Kidney (tissue), 14 donors: ENCODE data around the gene AOPEP. TPM values are rescaled to one million over a fixed set of nuclear protein-coding genes. Genes with fewer than 3 reads are reported as not detected.

Experiments used
- DNase-seq, 5 donors: peaks; one replicate each; pipeline ENCODE4 v3.0.0-alpha.2; 2013 to 2020
- FAIRE-seq: peaks from 2 replicates; lab custom pipeline; 2012; peaks lifted over from hg19 to GRCh38; lab: Jason Lieb, UNC
- H3K27ac ChIP-seq, 2 donors: one replicate each; pipeline ENCODE4 v1.7.0; 2013; ENCODE audit warnings: low read depth in 2 of 2, low read length in 2 of 2, inconsistent platforms in 1 of 2
- H3K27me3 ChIP-seq: one replicate; pipeline ENCODE4 v1.7.1; 2013; ENCODE audit warnings: low read length, inconsistent platforms; ENCODE audit not compliant: control insufficient read depth, insufficient read depth
- H3K36me3 ChIP-seq, 3 donors: one replicate each; pipeline versions ENCODE4 v1.7.0 to v1.7.1; 2013; ENCODE audit warnings: low read length in 3 of 3, control low read depth in 1 of 3, inconsistent platforms in 1 of 3; ENCODE audit not compliant: insufficient read depth in 3 of 3, control insufficient read depth in 2 of 3
- H3K4me1 ChIP-seq, 3 donors: one replicate each; pipeline versions ENCODE4 v1.7.0 to v1.7.1; 2013; ENCODE audit warnings: low read length in 3 of 3, inconsistent platforms in 1 of 3, low read depth in 1 of 3; ENCODE audit not compliant: control insufficient read depth in 2 of 3, insufficient read depth in 2 of 3
- H3K4me3 ChIP-seq, 3 donors: one replicate each; pipeline versions ENCODE4 v1.7.0 to v1.8.1; 2013; ENCODE audit warnings: low read length in 3 of 3, control low read depth in 1 of 3, inconsistent platforms in 1 of 3
- H3K9ac ChIP-seq, 3 donors: one replicate each; pipeline versions ENCODE4 v1.7.0 to v1.7.1; 2013; ENCODE audit warnings: low read length in 3 of 3, control low read depth in 1 of 3, inconsistent platforms in 1 of 3
- H3K9me3 ChIP-seq, 3 donors: one replicate each; pipeline versions ENCODE4 v1.7.0 to v1.7.1; 2013; ENCODE audit warnings: low read length in 3 of 3, control low read depth in 1 of 3, inconsistent platforms in 1 of 3; ENCODE audit not compliant: control insufficient read depth in 2 of 3, insufficient read depth in 1 of 3
- CTCF ChIP-seq: IDR thresholded peaks from 3 replicates; pipeline ENCODE4 v1.5.1; 2012; ENCODE audit warnings: mild to moderate bottlenecking, moderate library complexity, borderline replicate concordance; ENCODE audit not compliant: insufficient read depth; ENCODE audit errors: extremely low read depth
- intact Hi-C: fragments of 100-400 bp; cut with DNase I; formaldehyde crosslinking; loops from one replicate; pipeline ENCODE4 v1.11.1; 2022
- polyA plus RNA-seq: library from polyadenylated mRNA; stranded (reverse); fragments of 350-450 nt; fragmentation: Illumina TruSeq; extraction: RNeasy Lipid Tissue Mini Kit (QIAGEN cat#74804); gene quantifications from one replicate; pipeline ENCODE4 v1.2.3, GENCODE V29; 2014; ENCODE audit warnings: low read depth, low replicate concordance; ENCODE audit not compliant: insufficient read depth
- total RNA-seq: library from RNA; stranded (reverse); fragmentation: NEBNext Ultra II Directional; extraction: Animal tissue kit (Norgen Biotek cat#: 25700); gene quantifications from one replicate; pipeline ENCODE4 v1.2.1, GENCODE V29; 2021
- donor health status: control.
- donor health status: control.
- donor health status: control.
- donor health status: control.
- donor health status: control.
- donor health status: DM: yes; HTN: yes; CAD: no.
- donor health status: Normal renal cell carcinoma (clear cell type).

The AOPEP gene
- total and polyA plus RNA-seq, 2 donors from 2014 or later = 52.2 to 119 TPM

GRCh38 chr9:94785215-94786169, 59.0 kb downstream of the AOPEP start:
- Histone ChIP-seq H3K36me3 (no peaks in the 10 kb centered on the region), H3K4me3 (no peak overlapping the region), H3K9me3 (no peaks in the 10 kb centered on the region), H3K9ac (no peak overlapping the region), H3K27ac (no peak overlapping the region), H3K4me1 (peaks cover 0 to 4% (median 2%) of the 10 kb centered on the region in 3 donors), H3K27me3 (no peaks in the 10 kb centered on the region)
- FAIRE-seq = no peak
- no peak for TF ChIP-seq CTCF
- intact Hi-C loops = loop anchor here (10.0 kb wide), 1 partner anchor 339 kb away; no protein-coding TSS in a partner anchor
- no peak for DNase-seq

- no peak for TF ChIP-seq CTCF
- FAIRE-seq (no peak), DNase-seq (no peak)
- intact Hi-C loops = loop anchor here (10.0 kb wide), 1 partner anchor 338 kb away; no protein-coding TSS in a partner anchor
- H3K27ac ChIP-seq = no peak overlapping the region
- no peak overlapping the region for H3K9ac ChIP-seq
- no peaks in the 10 kb centered on the region for H3K36me3 ChIP-seq
- no peaks in the 10 kb centered on the region for H3K9me3 ChIP-seq
- no peak overlapping the region for H3K4me3 ChIP-seq
- peaks cover 0 to 4% (median 2%) of the 10 kb centered on the region in 3 donors for H3K4me1 ChIP-seq
- H3K27me3 ChIP-seq = no peaks in the 10 kb centered on the region
Observed at GRCh38 chr9:94786586-94786985, 60.1 kb downstream of the AOPEP start.

- Histone ChIP-seq H3K27me3 (no peaks in the 10 kb centered on the region), H3K9me3 (no peaks in the 10 kb centered on the region), H3K4me1 (peaks cover 0 to 4% (median 2%) of the 10 kb centered on the region in 3 donors), H3K9ac (no peak overlapping the region), H3K36me3 (no peaks in the 10 kb centered on the region), H3K27ac (no peak overlapping the region), H3K4me3 (no peak overlapping the region)
- no peak for TF ChIP-seq CTCF
- no peak for FAIRE-seq
- no peak for DNase-seq
- intact Hi-C loops = loop anchor here (10.0 kb wide), 1 partner anchor 338 kb away; no protein-coding TSS in a partner anchor
Observed at GRCh38 chr9:94787266-94787665, 60.8 kb downstream of the AOPEP start.
